H9 (cell line): Measurements from ENCODE around the gene HP1BP3. TPM values are rescaled to one million over a fixed set of nuclear protein-coding genes. Genes with fewer than 3 reads are reported as not detected.

Source experiments
- DNase-seq: peaks from one replicate; pipeline ENCODE4 v3.0.0-alpha.2; 2017
- H2AFZ ChIP-seq: one replicate; pipeline ENCODE4 v1.6.1; 2013; ENCODE audit warnings: mild to moderate bottlenecking, low read length, control low read depth, moderate library complexity
- H2AK5ac ChIP-seq: 2 replicates; pipeline ENCODE4 v1.6.1; 2013; ENCODE audit warnings: low read length, control low read depth, mixed read lengths; ENCODE audit not compliant: insufficient read length
- H2BK120ac ChIP-seq: one replicate; pipeline ENCODE4 v1.6.1; 2013; ENCODE audit warnings: low read depth, mild to moderate bottlenecking, low read length, control low read depth, inconsistent platforms; ENCODE audit not compliant: poor library complexity, severe bottlenecking
- H2BK12ac ChIP-seq: 2 replicates; pipeline ENCODE4 v1.6.1; 2013; ENCODE audit warnings: low read length, control low read depth, mixed read lengths, low read depth; ENCODE audit not compliant: insufficient read length
- H2BK15ac ChIP-seq: 2 replicates; pipeline ENCODE4 v1.6.1; 2013; ENCODE audit warnings: low read depth, low read length, control low read depth
- H2BK20ac ChIP-seq: one replicate; pipeline ENCODE4 v1.6.1; 2013; ENCODE audit warnings: low read depth, mild to moderate bottlenecking, low read length, control low read depth, inconsistent platforms; ENCODE audit not compliant: poor library complexity, severe bottlenecking
- H2BK5ac ChIP-seq: 2 replicates; pipeline ENCODE4 v1.6.1; 2013; ENCODE audit warnings: low read length, control low read depth, mixed read lengths; ENCODE audit not compliant: insufficient read length
- H3K14ac ChIP-seq: 2 replicates; pipeline ENCODE4 v1.6.1; 2013; ENCODE audit warnings: low read length, control low read depth; ENCODE audit not compliant: insufficient read depth
- H3K18ac ChIP-seq: 2 replicates; pipeline ENCODE4 v1.6.1; 2013; ENCODE audit warnings: low read depth, mild to moderate bottlenecking, mixed read lengths, low read length, control low read depth; ENCODE audit not compliant: insufficient read length
- H3K23ac ChIP-seq: 2 replicates; pipeline ENCODE4 v1.6.1; 2013; ENCODE audit warnings: low read length, control low read depth, mixed read lengths, low read depth; ENCODE audit not compliant: insufficient read length
- H3K23me2 ChIP-seq: 2 replicates; pipeline ENCODE4 v1.6.1; 2013; ENCODE audit warnings: low read depth, mild to moderate bottlenecking, mixed read lengths, low read length, control low read depth; ENCODE audit not compliant: insufficient read length, poor library complexity, severe bottlenecking
- H3K27ac ChIP-seq: 2 replicates; pipeline ENCODE4 v1.5.1; 2013; ENCODE audit warnings: low read length, control low read depth, mixed read lengths, low read depth; ENCODE audit not compliant: insufficient read length
- H3K27me3 ChIP-seq: 2 replicates; pipeline ENCODE4 v1.6.1; 2013; ENCODE audit warnings: low read length, control low read depth, inconsistent platforms; ENCODE audit not compliant: insufficient read depth
- H3K4ac ChIP-seq: 2 replicates; pipeline ENCODE4 v1.6.1; 2013; ENCODE audit warnings: low read depth, mild to moderate bottlenecking, control low read depth, inconsistent platforms, low read length, moderate library complexity
- H3K4me1 ChIP-seq: 2 replicates; pipeline ENCODE4 v1.6.1; 2013; ENCODE audit warnings: low read length, control low read depth, inconsistent platforms; ENCODE audit not compliant: insufficient read depth
- H3K4me2 ChIP-seq: 2 replicates; pipeline ENCODE4 v1.6.1; 2013; ENCODE audit warnings: low read length, control low read depth, mixed read lengths; ENCODE audit not compliant: insufficient read length, insufficient read depth
- H3K56ac ChIP-seq: 2 replicates; pipeline ENCODE4 v1.6.1; 2013; ENCODE audit warnings: low read depth, mild to moderate bottlenecking, mixed read lengths, low read length, control low read depth; ENCODE audit not compliant: insufficient read length
- H3K79me1 ChIP-seq: 2 replicates; pipeline ENCODE4 v1.6.1; 2013; ENCODE audit warnings: low read depth, mild to moderate bottlenecking, moderate library complexity, low read length, control low read depth, inconsistent platforms; ENCODE audit not compliant: insufficient read depth, poor library complexity, severe bottlenecking
- H3K79me2 ChIP-seq: 2 replicates; pipeline ENCODE4 v1.6.1; 2013; ENCODE audit warnings: low read length, control low read depth, inconsistent platforms; ENCODE audit not compliant: insufficient read depth
- H3K9ac ChIP-seq: 2 replicates; pipeline ENCODE4 v1.6.1; 2013; ENCODE audit warnings: low read length, control low read depth, mixed read lengths; ENCODE audit not compliant: insufficient read length; ENCODE audit errors: extremely low read depth
- H3K9me3 ChIP-seq: one replicate; pipeline ENCODE4 v1.6.1; 2013; ENCODE audit warnings: low read depth, low read length, inconsistent platforms; ENCODE audit not compliant: control insufficient read depth
- H3T11ph ChIP-seq: one replicate; pipeline ENCODE4 v1.6.1; 2013; ENCODE audit warnings: mild to moderate bottlenecking, low read length, control low read depth, inconsistent platforms
- H4K20me1 ChIP-seq: one replicate; pipeline ENCODE4 v1.6.1; 2013; ENCODE audit not compliant: control insufficient read depth, insufficient read length, insufficient read depth
- H4K5ac ChIP-seq: 2 replicates; pipeline ENCODE4 v1.6.1; 2013; ENCODE audit warnings: low read depth, mild to moderate bottlenecking, mixed read lengths, low read length, control low read depth; ENCODE audit not compliant: insufficient read length
- H4K8ac ChIP-seq: replicated peaks from 2 replicates; pipeline ENCODE4 v1.6.1; 2013; ENCODE audit warnings: low read length, control low read depth, mixed read lengths, low read depth; ENCODE audit not compliant: insufficient read length
- H4K91ac ChIP-seq: 2 replicates; pipeline ENCODE4 v1.6.1; 2013; ENCODE audit warnings: low read depth, mild to moderate bottlenecking, moderate library complexity, mixed read lengths, low read length, control low read depth; ENCODE audit not compliant: insufficient read length
- H3K27ac Mint-ChIP-seq, 3 experiments: 2 replicates in 2 of 3; 3 replicates in 1 of 3; pipeline ENCODE4 v1.8.0; 2020 to 2021; ENCODE audit warnings: mixed read lengths in 3 of 3, mild to moderate bottlenecking in 1 of 3, moderate library complexity in 1 of 3
- H3K27me3 Mint-ChIP-seq: 2 replicates; pipeline ENCODE4 v1.8.0; 2021; ENCODE audit warnings: low read depth, mild to moderate bottlenecking, moderate library complexity, mixed read lengths
- H3K36me3 Mint-ChIP-seq, 3 experiments: 2 replicates in 2 of 3; 3 replicates in 1 of 3; pipeline ENCODE4 v1.8.0; 2020 to 2021; ENCODE audit warnings: low read depth in 3 of 3, mixed read lengths in 3 of 3; ENCODE audit not compliant: insufficient read depth in 1 of 3
- H3K4me1 Mint-ChIP-seq, 2 experiments: 2 replicates each; pipeline ENCODE4 v1.8.0; 2020; ENCODE audit warnings: mixed read lengths in 2 of 2
- H3K4me3 Mint-ChIP-seq, 2 experiments: 2 replicates in 1 of 2; 3 replicates in 1 of 2; pipeline ENCODE4 v1.8.0; 2020 to 2021; ENCODE audit warnings: mild to moderate bottlenecking in 2 of 2, mixed read lengths in 2 of 2, moderate library complexity in 1 of 2
- H3K9me3 Mint-ChIP-seq, 2 experiments: 2 replicates in 1 of 2; 3 replicates in 1 of 2; pipeline ENCODE4 v1.8.0; 2020; ENCODE audit warnings: mild to moderate bottlenecking in 2 of 2, mixed read lengths in 2 of 2, moderate library complexity in 1 of 2
- WGBS: extraction: QIAGEN DNeasy Blood & Tissue Kit; methylation state at CpG from one replicate; pipeline ENCODE4 v1.1.7; 2013; ENCODE audit warnings: missing lambda C conversion rate, low lambda C conversion rate, mixed read lengths; ENCODE audit not compliant: insufficient read length; ENCODE audit errors: extremely low coverage; 5-methylcytosine and 5-hydroxymethylcytosine counted together
- total RNA-seq: library from RNA; stranded (reverse); gene quantifications from 2 replicates; pipeline ENCODE4 v1.2.1, GENCODE V29; 2021
- TF ChIP-seq, protein P1 (sequence below): fragments of 200-600 bp; sonication (generic); conservative IDR thresholded peaks from 3 replicates; pipeline ENCODE4 v1.8.0; 2021; ENCODE audit warnings: antibody characterized with exemption, mild to moderate bottlenecking

The HP1BP3 gene
- total RNA-seq, 1 experiment from 2014 or later, result 127 TPM

DNA sequence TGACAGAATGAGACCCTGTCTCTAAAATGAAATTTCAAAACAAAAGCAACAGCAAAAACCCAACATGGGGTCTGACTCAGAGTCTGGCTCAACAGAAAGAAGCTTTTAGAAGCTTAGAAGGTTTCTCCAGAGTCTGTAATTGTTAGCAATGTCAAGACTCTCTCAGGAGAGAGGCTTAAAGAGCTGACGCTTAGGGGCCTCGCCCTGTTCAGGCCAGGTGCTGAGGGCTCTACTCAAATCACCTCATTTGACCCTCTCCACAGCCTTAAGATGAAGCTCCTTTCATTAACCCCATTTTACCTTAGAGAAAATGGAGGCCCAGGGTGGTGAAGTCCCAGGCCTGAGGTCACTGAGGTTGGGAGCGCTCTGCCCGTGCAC lies 64.0 kb downstream of the HP1BP3 start:
- no peak overlapping the region for H4K5ac ChIP-seq
- no peak overlapping the region for H2BK5ac ChIP-seq
- TF ChIP-seq, protein P1, sequence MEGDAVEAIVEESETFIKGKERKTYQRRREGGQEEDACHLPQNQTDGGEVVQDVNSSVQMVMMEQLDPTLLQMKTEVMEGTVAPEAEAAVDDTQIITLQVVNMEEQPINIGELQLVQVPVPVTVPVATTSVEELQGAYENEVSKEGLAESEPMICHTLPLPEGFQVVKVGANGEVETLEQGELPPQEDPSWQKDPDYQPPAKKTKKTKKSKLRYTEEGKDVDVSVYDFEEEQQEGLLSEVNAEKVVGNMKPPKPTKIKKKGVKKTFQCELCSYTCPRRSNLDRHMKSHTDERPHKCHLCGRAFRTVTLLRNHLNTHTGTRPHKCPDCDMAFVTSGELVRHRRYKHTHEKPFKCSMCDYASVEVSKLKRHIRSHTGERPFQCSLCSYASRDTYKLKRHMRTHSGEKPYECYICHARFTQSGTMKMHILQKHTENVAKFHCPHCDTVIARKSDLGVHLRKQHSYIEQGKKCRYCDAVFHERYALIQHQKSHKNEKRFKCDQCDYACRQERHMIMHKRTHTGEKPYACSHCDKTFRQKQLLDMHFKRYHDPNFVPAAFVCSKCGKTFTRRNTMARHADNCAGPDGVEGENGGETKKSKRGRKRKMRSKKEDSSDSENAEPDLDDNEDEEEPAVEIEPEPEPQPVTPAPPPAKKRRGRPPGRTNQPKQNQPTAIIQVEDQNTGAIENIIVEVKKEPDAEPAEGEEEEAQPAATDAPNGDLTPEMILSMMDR, result no peak
- H3K9me3 Mint-ChIP-seq, result no peaks in the 10 kb centered on the region
- H3K79me1 ChIP-seq, result no peaks in the 10 kb centered on the region
- H3K27me3 ChIP-seq, result no peaks in the 10 kb centered on the region; the same call in 1 of the 2 replicates
- no peak overlapping the region for H3K56ac ChIP-seq
- H3K14ac ChIP-seq, result no peak overlapping the region
- no peak overlapping the region for H2BK15ac ChIP-seq
- H3K4me1 ChIP-seq, result peaks cover 3% of the 10 kb centered on the region; the same call in 1 of the 2 replicates
- no peak overlapping the region for H4K91ac ChIP-seq
- H3K18ac ChIP-seq, result no peak overlapping the region
- H3K4me1 Mint-ChIP-seq, result peaks cover 13 to 20% of the 10 kb centered on the region in 2 experiments
- H3K4ac ChIP-seq, result no peak overlapping the region
- no peak overlapping the region for H3K27ac ChIP-seq
- H3K4me3 Mint-ChIP-seq, result no peak overlapping the region
- H3K27ac Mint-ChIP-seq, result no peak overlapping the region
- H3K9ac ChIP-seq, result no peak overlapping the region
- H2BK20ac ChIP-seq, result no peak overlapping the region
- no peak overlapping the region for H2AK5ac ChIP-seq
- no peaks in the 10 kb centered on the region for H3K36me3 Mint-ChIP-seq
- H2AFZ ChIP-seq, result no peak overlapping the region
- WGBS, result no CpG with 5 or more reads among the region's 4 CpGs
- H4K20me1 ChIP-seq, result no peaks in the 10 kb centered on the region
- H2BK120ac ChIP-seq, result no peak overlapping the region
- peaks cover 2% of the 10 kb centered on the region for H3K23me2 ChIP-seq
- H3T11ph ChIP-seq, result no peak overlapping the region
- no peak for DNase-seq
- H3K4me2 ChIP-seq, result no peak overlapping the region
- no peak overlapping the region for H4K8ac ChIP-seq
- H3K23ac ChIP-seq, result no peak overlapping the region
- no peak overlapping the region for H2BK12ac ChIP-seq
- no peaks in the 10 kb centered on the region for H3K9me3 ChIP-seq
- no peaks in the 10 kb centered on the region for H3K79me2 ChIP-seq
- peaks cover 28% of the 10 kb centered on the region for H3K27me3 Mint-ChIP-seq
